Measurements from ENCODE around the gene CDK2AP2.
"Not testable (repeated sequence)": the region's sequence is repeated elsewhere in the genome, so short reads cannot be mapped to it uniquely, and the experiment has no call there.

Gene CDK2AP2

GRCh38 chr11:67507864-67508485 lies at the start of gene CDK2AP2:
Gene CDK2AP2 (minus strand): TSS chr11:67508162. CDS start chr11:67508082, 80 bp downstream.
- peak; percentile 91 to 97 for DNase-seq (ENCODE audit: low read depth in 1 of 2, low spot score in 1 of 2)

DNA sequence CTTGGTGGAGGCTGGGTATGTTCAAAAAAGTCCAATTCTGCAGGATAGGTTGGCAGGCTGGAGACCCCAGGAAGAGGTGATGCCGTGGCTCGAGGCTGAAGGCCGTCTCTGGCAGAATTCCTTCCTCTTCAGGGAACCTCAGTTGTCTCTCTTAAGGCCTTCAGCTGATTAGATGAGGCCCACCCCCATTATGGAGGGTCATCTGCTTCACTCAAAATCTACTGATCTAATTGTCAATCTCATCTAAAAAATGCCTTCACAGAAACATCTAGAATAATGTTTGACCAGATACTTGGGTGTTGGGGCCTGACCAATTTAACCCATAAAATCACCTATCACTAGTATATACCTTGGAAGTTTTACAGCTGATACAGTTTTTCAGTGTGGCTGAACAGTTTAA lies 48.3 kb upstream of the CDK2AP2 start:
- no peak for DNase-seq (ENCODE audit: low read depth in 1 of 2, low spot score in 1 of 2)

DNA sequence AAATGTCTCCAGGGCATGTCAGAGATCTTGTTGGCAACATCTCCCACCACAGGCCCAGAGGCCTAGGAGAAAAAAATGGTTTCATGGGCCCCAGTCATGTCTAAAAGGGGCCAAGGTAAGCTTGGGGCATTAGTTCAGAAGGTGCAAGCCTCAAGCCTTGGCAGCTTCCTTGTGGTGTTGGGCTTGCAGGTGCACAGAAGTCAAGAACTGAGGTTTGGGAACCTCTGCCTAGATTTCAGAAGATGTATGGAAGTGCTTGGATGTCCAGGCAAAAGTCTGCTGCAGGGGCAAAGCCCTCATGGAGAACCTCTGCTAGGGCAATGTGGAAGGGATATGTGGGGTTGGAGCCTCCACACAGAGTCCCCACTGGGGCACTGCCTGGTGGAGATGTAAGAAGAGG lies 43.7 kb upstream of the CDK2AP2 start:
- DNase-seq (ENCODE audit: low read depth in 1 of 2, low spot score in 1 of 2), result not testable (repeated sequence)

DNA sequence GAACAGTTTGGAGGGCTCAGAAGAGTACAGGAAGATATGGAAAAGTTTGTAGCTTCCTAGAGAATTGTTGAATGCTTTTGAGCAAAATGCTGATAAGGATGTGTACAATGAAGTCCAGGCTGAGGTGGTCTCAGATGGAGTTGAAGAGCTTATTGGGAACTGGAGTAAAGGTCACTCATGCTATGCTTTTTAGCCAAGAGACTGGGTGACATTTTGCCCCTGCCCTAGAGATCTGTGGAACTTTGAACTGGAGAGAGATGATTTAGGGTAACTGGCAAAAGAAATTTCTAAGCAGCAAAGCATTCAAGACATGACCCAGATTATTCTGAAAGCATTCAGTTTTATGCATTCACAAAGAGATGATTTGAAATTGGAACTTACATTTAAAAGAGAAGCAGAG lies 43.2 kb upstream of the CDK2AP2 start:
- DNase-seq (ENCODE audit: low read depth in 1 of 2, low spot score in 1 of 2), result no peak

GRCh38 chr11:67548555-67549110 lies 40.7 kb upstream of the CDK2AP2 start:
- DNase-seq (ENCODE audit: low read depth in 1 of 2, low spot score in 1 of 2), result no peak

DNA sequence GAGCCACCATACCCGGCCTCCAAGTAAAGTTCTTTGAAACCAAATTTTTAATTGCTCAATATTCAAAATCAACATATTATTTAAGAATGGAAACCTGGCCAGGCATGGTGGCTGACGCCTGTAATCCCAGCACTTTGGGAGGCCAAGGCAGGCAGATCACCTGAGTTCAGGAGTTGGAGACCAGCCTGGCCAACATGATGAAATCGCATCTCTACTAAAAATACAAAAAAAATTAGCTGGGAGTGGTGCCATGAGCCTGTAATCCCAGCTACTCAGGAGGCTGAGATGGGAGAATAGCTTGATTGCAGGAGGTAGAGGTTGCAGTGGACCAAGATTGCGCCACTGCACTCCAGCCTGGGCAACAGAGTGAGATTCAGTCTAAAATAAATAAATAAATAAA lies 40.1 kb upstream of the CDK2AP2 start:
- not testable (repeated sequence) for DNase-seq (ENCODE audit: low read depth in 1 of 2, low spot score in 1 of 2)

GRCh38 chr11:67545280-67545679 lies 37.3 kb upstream of the CDK2AP2 start:
- DNase-seq (ENCODE audit: low read depth in 1 of 2, low spot score in 1 of 2), result no peak

DNA sequence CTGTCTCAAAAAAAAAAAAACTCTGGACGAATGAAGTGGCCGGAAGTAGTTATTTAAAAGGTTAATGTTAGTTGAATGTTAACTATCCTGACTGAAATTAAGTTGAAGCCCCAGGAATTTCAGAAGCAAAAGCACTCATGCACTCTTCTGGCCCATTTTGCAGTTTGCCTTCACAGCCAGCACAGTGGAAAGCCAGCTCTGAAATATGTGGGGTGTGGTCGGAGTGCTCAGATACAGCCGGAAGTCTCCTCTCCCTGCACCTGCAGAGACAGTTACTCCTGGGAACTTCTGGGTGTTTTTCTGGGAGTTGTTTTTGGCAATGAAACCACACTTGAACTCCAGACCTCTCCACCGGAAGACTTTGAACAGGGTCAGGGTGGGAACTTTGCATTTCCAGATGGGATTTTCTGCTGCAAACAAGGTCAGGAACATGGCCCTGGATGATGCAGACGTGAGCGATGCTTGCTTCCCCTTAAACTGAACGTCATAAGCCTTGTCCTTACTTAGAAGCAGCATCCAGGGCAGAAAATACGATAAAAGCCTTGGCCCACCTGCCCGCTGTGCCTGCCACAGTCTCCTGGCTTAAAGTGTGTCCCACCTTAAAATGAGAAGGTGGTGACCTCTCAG lies 36.8 kb upstream of the CDK2AP2 start:
- DNase-seq (ENCODE audit: low read depth in 1 of 2, low spot score in 1 of 2), result no peak

DNA sequence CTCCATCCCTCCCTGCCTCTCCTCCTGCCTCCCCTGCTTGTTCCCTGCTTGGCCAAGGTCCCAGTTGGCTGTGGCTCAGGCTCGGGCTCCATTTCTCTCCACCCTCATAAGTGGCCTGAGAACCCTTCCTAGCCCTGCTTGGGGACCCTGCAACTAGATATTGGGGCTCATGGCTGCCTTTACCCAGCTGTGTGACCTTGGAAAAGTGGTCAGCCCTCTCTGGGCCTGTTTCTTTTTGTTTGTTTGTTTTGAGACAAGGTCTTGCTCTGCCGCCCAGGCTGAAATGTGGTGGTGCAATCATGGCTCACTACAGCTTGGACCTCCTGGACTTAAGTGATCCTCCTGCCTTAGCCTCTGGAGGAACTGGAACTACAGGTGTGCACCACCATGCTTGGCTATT lies 35.6 kb upstream of the CDK2AP2 start:
- DNase-seq (ENCODE audit: low read depth in 1 of 2, low spot score in 1 of 2), result no peak

DNA sequence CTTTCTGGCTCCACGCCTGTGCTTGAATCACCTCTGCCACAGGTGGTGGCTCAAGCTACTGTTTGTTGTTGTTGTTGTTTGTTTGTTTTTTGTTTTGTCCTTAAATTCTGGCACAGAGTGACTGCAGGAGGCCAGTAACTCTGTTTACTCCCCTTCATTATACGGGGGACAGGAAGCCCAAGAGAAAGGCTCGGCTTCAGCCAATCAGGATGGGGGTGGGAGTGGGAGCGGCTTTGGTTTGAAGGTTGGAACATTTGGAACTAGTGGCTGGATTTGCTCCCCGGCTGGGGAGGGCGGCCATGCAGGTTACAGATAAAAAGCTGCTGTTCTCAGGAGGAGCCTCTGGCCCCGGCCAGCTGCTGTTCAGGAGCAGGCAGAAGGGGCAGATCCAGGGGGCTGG lies 35.0 kb upstream of the CDK2AP2 start:
- no peak for DNase-seq (ENCODE audit: low read depth in 1 of 2, low spot score in 1 of 2)

- no peak for DNase-seq (ENCODE audit: low read depth in 1 of 2, low spot score in 1 of 2)
Measured at GRCh38 chr11:67542169-67542568, 34.2 kb upstream of the CDK2AP2 start.

DNA sequence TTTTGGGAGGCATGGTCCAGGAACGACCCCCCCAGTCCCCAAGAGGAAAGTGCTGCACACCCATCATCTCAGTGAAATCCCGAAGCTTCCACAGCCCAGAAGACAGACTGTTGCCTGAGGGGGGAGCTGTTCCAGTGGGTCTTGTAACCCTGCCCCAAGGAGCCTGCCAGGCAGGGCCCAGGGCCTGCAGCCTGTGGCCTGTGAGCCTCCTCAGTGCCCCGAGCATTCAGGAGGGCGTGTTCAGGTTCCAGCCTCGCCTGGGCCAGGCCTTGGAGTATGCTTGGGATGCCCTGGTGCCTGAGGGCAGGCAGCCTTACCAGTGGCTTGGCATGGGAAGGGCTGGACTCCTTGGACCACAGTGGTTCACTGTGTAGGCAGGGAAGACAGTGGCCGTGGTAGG lies 33.2 kb upstream of the CDK2AP2 start:
- DNase-seq (ENCODE audit: low read depth in 1 of 2, low spot score in 1 of 2), result no peak

GRCh38 chr11:67539550-67539949 lies 31.6 kb upstream of the CDK2AP2 start:
- no peak for DNase-seq (ENCODE audit: low read depth in 1 of 2, low spot score in 1 of 2)

DNA sequence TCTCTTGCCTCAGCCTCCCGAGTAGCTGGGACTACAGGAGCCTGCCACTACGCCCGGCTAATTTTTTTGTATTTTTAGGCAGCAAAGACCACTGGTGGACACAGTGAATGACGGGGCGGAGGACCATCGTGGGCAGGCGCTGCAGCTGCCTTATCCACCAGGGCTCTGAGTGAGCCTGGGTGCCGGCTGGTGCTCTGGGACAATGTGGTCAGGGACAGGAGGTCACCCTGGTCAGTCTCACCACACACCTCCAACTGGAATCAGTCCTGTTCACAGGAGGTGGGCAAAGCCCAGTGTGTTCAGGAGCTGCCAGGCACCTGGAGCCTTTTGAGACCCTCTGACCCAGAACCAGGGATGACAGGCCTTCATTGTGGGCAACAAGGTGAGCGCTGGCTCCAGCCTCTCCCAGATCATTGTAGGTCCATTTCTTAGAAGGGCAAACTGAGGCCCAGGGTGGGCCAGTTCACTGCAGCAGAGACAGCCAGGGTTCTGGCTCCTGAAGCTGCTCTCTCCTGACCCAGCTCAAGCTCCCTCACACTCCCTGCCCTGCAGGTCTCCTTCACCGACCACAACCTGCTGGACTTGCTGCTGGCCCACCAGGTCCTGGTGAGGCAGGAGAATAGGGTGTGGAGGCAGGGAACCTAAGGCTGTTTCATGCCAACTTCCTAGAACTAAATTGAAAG lies 31.0 kb upstream of the CDK2AP2 start:
- DNase-seq (ENCODE audit: low read depth in 1 of 2, low spot score in 1 of 2), result no peak

DNA sequence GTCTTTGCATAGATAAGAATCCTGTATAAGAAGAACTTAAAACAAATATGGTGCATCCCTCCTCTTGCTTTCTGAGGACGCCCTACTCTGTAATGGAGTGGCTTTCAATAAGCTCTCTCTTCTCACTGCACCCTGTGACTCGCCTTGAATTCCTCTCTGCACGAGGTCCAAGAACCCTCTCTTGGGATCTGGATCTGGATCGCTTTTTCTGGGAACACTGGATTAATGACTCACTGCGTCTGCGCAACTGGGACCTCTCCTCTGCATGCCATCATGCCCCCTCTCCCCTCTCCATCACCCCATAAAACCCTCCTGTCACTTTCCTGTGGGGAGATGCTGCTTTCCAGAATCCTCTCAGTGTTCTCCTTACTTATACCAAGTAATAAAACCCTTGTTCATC lies 30.3 kb upstream of the CDK2AP2 start:
- no peak for DNase-seq (ENCODE audit: low read depth in 1 of 2, low spot score in 1 of 2)

DNA sequence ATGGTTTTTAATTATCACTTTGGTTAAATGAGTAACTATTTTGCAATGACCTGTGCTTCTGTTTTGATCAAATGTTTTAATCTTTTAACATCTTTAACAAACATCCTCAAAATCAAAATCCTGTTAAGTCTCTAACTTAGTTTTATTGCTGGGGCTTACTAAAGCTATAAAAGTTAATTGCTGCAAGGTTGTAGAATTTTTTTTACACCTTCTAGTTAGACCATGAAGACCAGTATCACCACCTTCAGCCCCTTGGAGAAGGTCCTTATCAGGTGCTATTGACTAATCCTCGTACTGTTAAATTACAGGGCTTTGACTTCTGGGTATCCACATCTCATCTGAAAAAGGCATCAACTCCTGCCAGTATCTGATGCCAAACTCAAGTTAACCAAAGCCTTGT lies 27.6 kb upstream of the CDK2AP2 start:
- DNase-seq (ENCODE audit: low read depth in 1 of 2, low spot score in 1 of 2), result no peak

DNA sequence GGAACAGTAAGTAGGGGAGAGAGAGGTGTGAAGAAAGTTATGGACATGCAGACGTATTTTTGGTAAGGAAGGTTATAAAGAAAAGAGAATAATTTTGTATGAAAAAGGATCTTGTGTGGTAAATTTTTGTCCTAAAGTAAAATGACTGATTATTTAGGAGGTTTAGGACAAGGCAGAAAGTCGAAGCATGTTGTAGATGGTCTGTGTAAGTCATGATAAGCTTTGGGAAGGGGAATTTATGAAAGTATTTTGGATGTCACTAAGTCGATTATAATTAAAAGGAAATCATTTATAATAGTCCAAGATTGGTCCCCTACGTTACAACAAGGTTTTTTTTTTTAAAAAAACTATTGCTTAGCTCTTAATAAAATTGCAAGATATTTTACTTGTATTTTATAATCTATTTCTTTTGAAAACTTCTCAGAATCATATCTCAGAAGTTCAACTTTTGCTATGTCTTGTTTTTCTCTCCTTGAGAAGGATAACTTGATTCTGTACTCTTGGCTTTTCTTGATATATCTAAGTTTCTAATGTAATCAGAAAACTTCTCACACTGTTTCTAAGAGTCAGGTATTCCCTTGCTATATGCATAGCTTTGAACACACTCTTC lies 26.2 kb upstream of the CDK2AP2 start:
- no peak for DNase-seq (ENCODE audit: low read depth in 1 of 2, low spot score in 1 of 2)

- DNase-seq (ENCODE audit: low read depth in 1 of 2, low spot score in 1 of 2), result no peak
Measured at GRCh38 chr11:67532889-67533288, 24.9 kb upstream of the CDK2AP2 start.

DNA sequence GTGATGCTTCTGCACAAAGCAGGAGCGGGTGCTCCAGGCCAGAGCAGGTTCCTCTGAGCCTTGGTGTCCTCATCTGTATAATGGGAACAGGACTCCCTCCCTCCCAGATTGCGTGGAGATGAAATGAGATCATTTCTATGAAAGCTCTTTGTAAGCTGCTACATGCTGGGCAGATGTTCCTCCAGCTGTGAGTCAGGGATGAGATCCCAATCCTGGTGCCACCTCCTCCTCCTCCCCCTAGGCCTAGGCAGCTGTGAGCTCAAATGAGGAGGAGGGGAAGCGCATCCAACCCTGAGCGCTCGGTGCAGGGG lies 22.3 kb upstream of the CDK2AP2 start:
- no peak for DNase-seq (ENCODE audit: low read depth in 1 of 2, low spot score in 1 of 2)

- DNase-seq (ENCODE audit: low read depth in 1 of 2, low spot score in 1 of 2), result no peak
Measured at GRCh38 chr11:67528376-67528775, 20.4 kb upstream of the CDK2AP2 start.

GRCh38 chr11:67525275-67525976 lies 17.5 kb upstream of the CDK2AP2 start:
- DNase-seq (ENCODE audit: low read depth in 1 of 2, low spot score in 1 of 2), result no peak

GRCh38 chr11:67524480-67524808 lies 16.5 kb upstream of the CDK2AP2 start:
- no peak for DNase-seq (ENCODE audit: low read depth in 1 of 2, low spot score in 1 of 2)

All from activated T-helper 1 cell treated with anti-CD3 and anti-CD28 coated beads, Interleukin-2, amount 50 U/mL, for 16 hours (primary cell).